DMS 273 treated with DMSO at 0.1 percent for 48 hours (cell line): ENCODE data around the gene NEK10.

Source experiments
- DNase-seq: peaks from one replicate; lab custom pipeline; 2025; lab: John Stamatoyannopoulos, UW

Gene NEK10

GRCh38 chr3:27094721-27095120, 274.5 kb downstream of the NEK10 start:
- DNase-seq: no peak

GRCh38 chr3:27093771-27094170, 275.4 kb downstream of the NEK10 start:
- no peak for DNase-seq

- DNase-seq: no peak
Observed at GRCh38 chr3:27090275-27091041, 278.7 kb downstream of the NEK10 start.

- DNase-seq: no peak
Observed at GRCh38 chr3:27089645-27090044, 279.5 kb downstream of the NEK10 start.

GRCh38 chr3:27089068-27089467, 280.1 kb downstream of the NEK10 start:
- no peak for DNase-seq

- no peak for DNase-seq
Observed at GRCh38 chr3:27085829-27086730, 283.1 kb downstream of the NEK10 start.

GRCh38 chr3:27081992-27082607, 287.1 kb downstream of the NEK10 start:
- DNase-seq: no peak

- no peak for DNase-seq
Observed at GRCh38 chr3:27081566-27081965, 287.6 kb downstream of the NEK10 start.

GRCh38 chr3:27080258-27080525, 289.0 kb downstream of the NEK10 start:
- DNase-seq: no peak

GRCh38 chr3:27079427-27080257, 289.5 kb downstream of the NEK10 start:
- no peak for DNase-seq

GRCh38 chr3:27078246-27078913, 290.8 kb downstream of the NEK10 start:
- no peak for DNase-seq

- DNase-seq: no peak
Observed at GRCh38 chr3:27076815-27077630, 292.2 kb downstream of the NEK10 start.

GRCh38 chr3:27074914-27075313, 294.3 kb downstream of the NEK10 start:
- no peak for DNase-seq

GRCh38 chr3:27073912-27074311, 295.3 kb downstream of the NEK10 start:
- DNase-seq: no peak

- no peak for DNase-seq
Observed at GRCh38 chr3:27072810-27073651, 296.2 kb downstream of the NEK10 start.

- no peak for DNase-seq
Observed at GRCh38 chr3:27060336-27060735, 308.8 kb downstream of the NEK10 start.
